HG03575 (cell line): ENCODE results near the gene RASAL1.

ENCODE experiments used
- ATAC-seq: cut with Tn5 transposase; IDR thresholded peaks from one replicate; pipeline ENCODE4 v1.9.1; 2021; ENCODE audit not compliant: unreplicated experiment, insufficient number of reproducible peaks, low FRiP score; ENCODE audit errors: extremely low read depth

RASAL1 gene

DNA sequence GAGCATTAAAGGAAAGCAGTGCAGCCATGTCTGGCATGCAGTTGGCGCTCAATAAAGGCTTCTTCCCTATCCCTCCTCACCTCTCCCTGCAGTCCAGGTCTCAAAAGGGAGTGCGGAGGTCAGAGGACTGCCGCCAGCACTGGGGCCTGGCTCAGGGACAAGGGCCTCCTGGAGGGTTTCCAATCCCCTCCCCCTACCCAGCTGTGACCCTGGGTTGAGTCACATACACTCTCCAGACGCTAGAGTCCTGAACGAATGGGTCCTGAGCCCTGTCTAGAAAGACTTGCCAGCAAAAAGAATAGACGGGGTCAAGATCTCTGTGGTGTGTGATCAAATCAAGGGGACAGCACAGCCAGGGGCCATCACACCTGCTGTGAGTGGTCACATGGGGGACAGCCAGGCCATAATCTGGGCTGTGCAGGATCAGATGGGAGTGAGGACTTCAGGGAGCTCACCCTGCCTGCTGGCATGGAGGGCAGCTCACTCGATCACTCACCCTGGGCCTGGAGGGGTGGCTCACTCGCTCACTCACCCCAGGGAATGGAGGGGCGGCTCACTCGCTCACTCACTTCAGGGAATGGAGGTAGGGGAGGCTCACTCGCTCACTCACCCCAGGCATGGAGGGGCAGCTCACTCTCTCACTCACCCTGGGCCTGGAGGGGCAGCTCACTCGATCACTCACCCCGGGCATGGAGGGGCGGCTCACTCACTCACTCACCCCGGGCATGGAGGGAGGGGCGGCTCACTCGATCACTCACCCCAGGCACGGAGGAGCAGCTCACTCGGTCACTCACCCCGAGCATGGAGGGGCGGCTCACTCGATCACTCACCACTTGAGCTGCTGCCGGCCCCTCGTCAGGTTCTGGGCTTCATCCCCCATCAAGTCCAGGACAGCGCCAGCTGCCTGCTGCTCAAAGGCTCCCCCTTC is 26.8 kb upstream of the RASAL1 start:
- ATAC-seq, result no peak

DNA sequence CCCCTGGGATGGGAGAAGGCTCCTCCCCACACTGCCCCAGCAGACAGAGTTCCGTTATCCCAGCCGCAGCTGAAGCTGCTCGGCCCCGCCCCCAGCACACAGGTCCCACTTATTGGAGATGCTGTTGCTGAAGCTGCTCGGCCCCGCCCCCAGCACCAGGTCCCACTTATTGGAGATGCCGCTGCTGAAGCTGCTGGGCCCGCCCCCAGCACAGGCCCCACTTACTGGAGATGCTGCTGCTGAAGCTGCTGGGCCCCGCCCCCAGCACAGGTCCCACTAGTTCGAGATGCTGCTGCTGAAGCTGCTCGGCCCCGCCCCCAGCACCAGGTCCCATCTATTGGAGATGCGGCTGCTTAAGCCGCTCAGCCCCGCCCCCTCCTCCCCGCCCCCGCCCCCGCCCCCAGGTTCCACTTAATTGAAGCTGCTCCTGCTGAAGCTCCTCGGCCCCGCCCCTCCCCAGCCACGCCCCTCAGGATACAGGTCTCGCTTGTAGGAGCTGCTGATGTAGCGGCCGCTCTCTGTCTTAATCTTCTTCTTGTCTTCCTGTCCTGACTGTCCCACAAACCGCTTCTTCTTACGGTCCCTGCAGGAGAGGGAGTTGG is 26.0 kb upstream of the RASAL1 start:
- ATAC-seq, result no peak

DNA sequence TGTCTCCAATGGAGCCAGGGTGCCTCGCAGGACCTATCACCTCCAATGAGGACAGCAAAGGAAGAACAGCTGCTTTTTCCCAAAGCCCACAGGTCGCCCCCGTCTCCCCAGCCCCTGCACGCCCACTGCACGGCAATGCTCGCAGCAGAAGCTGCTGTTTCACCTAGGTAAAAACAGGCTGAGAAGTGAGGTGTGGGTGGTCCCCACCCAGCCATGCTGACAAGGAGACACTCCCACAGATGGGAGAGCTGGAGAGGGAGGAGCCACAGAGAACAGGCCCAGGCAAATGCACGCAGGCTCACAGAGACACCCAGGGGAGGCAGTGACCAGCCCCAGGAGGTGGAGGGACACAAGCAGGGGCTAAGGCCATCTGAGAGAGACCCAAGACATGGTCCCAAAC is 24.4 kb upstream of the RASAL1 start:
- no peak for ATAC-seq

DNA sequence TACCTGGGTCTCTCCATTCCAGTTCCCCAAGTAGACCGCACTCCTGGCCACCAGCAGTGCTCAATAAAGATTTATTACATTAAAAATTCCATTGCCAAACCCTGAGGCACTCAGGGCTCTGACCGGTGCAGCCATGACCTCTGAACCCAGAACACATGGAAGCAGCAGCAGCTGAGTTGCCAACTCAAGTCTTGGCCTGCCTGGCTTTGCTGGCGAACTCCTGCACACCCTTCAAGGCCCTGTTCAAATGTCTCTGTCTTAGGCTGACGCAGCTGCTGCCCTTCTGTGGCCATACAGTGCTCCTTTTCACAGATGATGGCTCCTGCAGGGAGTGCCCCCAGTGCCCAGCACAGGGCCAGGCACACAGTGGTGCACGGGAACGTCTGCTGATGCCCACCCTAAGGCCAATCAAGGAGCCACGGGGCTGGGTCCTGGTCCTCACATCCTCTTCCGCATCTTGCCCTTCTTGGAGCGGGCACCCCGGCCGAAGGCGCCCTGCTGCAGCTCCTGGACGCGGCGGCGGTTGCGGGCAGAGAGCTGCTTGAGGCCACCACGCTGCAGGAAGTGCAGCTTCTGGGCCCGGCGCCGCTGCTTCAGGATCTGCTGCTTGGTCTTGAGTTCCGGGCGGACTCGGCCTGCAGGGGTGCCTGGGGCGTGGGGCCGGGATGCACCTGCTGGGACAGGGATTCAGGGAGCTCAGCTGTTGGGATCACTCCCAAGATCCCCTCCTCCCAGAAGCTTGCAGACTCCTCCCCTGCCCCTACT is 23.1 kb upstream of the RASAL1 start:
- ATAC-seq, result no peak

DNA sequence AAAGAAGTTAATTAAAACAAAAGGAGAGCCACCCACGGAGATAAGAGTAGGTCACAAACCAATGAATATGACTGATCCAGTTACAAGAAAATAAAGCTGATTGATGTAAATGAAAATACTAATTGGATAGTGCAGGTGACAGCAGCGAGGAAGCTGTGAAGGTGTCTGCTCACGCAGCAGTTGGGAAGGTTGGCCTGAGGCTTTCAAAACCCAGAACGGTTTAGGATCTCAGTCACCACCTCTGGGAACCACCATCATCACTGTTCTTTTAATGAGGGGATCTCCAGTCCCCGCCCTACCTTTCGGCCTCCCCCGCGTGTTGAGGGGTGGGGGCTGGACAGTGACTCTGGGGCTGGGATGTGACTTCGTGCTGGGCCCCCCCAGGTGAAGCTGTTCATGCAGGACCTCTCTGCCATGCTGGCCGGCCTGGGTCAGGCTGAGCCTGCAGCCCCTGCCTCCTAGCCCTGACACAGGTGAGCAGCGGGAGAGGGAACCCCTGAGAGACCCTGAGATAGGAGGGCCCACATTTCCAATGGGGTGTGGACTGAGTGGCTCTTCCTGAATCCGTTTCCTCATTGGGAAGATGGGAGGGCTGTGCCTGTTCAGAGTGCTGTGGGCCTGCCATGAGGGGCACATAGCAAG is 21.8 kb upstream of the RASAL1 start:
- no peak for ATAC-seq

DNA sequence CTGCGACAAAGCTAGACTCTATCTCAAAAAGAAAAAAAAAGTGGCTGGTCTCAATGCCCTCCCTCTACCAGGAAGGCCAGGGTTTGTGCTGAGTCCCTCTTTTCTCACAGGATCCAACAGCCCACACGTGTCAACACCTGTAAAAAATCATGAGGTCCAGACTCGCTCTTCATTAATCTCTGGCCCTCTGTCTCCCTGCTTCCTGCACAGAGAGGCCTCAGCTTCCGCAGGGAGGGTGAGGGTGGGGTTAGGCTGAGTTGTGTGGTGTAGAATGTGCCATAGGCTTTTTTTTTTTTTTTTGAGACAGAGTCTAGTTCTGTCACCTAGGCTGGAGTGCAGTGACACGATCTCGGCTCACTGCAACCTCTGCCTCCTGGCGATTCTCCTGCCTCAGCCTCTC is 20.1 kb upstream of the RASAL1 start:
- ATAC-seq, result no peak

DNA sequence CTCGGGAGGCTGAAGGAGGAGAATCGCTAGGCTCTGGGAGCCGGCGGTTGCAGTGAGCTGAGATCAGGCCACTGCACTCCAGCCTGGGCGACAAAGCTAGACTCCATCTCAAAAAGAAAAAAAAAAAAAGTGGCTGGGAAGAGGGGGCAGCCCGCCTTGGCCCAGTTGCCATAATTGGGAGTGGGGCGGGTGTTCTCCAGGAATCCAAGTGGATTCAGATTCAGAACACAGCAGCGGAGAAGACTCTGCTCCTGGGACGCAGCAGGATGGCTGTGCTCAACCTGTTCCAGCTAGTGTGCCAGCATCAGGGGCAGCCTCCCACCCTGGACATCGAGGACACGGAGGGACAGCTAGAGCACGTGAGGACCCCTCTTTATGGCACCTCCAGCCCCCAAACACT is 19.5 kb upstream of the RASAL1 start:
- no peak for ATAC-seq

DNA sequence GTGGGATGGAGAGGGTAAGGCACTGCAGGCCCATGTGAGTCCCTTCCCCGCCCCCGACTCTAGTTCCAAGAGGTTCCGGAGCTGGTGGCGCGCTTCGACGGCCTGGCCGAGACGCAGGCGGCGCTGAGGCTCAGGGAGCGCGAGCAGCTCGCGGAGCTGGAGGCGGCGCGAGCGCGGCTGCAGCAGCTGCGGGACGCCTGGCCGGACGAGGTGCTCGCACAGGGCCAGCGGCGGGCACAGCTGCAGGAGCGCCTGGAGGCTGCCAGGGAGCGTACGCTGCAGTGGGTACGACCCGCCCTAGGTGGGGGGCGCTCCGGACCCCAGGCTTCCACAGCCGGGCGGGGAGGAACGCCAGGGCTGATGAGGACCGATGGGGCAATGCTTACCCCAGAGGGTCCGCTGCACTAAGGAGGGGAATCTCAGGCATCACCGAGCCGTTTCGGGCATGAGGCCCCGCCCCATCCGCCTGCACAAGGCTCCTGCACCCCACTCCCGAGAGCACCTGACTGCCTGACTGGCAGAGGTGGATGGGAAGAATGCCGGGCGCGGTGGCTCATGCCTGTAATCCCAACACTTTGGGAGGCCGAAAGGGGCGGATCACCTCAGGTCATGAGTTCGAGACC is 18.9 kb upstream of the RASAL1 start:
- ATAC-seq, result no peak

DNA sequence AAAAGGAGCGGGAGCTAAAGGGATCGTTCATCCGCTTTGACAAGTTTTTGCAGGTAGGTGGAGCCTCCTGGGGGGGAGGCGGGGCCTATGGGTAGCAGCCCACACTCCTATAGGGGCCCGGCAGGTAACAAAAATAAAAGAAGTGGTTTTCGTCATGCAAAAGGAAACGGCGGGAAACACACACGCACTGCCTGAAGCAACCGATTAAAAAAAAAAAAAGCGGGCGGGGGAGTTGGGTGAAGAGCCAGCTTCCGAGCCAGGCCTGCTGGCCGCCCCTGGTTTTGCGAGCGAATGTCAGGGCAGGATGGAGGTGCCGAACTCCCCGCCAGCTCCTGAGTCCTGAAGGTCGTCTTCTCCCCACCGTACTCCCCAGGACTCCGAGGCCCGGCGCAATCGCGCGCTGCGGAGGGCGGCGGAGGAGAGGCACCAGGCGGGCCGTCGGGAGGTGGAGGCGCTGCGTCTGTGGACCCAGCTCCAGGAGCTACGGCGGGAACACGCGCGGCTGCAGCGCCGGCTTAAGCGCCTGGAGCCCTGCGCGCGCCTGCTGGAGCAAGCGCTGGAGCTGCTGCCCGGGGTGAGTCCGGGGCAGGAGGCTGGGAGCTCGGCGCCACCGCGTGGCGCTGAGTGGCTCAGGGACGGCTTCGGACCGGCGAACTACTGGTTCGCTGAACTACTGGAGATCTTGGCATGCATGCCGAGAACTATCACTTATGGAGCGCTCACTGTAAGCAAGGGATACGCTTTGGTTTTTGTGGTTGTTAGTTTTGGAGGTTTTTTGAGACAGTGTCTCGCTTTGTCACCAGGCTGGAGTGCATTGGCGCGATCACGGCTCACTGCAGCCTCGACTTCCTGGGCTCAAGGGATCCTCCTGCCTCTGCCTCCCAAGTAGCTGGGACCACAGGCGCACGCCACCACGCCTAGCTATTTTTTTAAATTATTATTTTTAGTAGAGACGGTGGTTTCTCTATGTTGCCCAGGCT is 17.6 kb upstream of the RASAL1 start:
- no peak for ATAC-seq

DNA sequence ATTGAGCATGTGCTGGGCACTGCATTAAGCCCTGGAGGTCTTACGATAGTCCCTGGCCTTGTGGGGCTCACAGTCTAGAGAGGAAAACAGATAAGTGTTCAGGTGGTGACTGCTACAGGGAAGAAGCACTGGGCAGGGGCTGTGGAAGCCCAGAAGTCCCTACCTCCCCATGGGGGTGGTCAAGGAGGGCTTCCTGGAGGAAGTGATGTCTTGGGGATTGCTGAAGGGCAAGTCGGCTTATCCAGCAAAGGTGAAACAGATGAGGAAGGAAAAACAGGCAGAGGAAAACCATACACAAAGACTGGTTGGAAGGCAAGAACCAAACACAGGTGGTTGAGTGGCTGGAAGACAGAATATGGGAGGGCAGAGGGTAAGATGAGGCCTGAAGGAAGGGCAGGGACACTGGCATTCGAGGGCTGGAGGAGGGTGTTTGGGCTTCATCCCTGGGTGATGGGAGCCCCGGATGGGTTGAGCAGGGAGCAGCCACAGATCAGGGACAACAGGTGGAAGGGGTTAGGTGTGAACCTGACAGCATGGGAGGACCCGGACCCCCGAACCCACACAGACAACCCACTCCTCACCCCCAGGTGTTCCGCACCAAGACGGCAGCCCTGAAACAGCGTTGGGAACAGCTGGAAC is 16.8 kb upstream of the RASAL1 start:
- no peak for ATAC-seq

DNA sequence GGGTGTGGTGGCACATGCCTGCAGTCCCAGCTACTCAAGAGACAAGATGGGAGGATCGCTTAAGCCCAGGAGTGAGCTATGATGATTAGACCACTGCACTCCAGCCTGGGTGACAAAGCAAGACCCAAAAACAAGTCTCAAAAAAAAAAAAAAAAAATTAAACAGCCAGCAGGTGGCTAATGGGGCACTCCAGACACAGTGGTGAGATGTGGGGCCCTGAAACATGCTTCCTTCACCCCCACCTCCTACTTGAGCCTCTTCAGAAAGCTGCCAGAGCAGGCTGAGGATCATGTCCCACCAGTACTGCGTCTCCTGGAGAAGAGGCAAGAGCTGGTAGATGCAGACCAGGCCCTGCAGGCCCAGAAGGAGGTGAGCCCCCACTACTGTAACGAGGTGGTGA is 16.1 kb upstream of the RASAL1 start:
- ATAC-seq, result no peak

DNA sequence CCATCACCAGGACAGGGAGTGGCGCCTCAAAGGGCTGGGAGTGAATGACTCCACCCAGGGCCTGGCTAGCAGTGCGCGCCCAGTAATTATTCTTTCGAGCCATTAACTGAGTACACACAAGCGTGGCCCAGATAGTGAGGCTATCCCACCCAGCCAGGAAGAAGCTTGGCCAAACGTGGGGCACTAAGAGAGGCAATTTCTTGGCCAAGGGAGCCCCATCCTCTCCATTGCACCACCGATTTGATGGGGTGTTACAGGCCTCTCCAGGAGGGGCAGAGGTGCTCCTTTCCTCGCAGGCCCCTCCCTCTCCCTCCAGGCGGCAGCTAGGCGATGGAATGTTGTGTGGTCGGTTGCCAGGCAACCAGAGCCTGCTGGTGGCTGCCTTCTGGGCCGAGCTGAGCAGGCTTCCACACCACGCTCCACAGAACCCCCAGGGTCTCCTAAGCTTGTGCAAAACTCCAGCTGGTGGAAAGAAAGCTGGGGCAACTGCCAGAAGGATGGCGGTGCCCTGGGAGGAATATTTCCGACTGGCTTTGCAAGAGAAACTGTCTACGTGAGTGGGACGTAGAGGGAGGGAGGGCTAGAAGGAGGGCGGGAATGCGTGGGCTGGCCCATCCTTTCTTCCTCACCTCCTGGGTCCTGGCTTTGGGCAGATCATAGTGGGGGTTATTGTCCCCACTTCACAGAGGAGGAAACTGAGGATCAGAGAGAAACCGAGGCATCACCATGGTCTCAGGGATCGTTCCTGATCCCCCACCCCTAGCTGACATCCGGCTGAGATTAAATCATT is 14.0 kb upstream of the RASAL1 start, which contains the start of gene CFAP73:
CFAP73 (plus strand) TSS at position 364 of the 790 bp plus-strand sequence; CDS start at position 498, 134 bp downstream.
- no peak for ATAC-seq

DNA sequence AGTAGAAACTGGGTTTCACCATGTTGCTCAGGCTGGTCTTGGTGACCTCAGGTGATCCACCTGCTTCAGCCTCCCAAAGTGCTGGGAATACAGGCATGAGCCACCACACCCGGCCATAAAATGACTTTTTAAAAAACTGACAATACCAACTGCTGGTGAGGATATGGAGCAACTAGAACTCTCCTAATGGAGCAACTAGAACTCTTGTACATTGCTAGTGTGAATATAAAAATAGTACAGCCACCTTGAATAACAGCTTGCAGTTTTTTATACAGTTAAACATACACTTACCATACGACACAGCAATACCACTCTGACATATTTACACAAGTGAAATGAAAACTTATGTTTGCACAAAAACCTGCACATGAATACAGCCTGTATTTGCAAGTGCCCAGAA is 11.4 kb upstream of the RASAL1 start:
- no peak for ATAC-seq

DNA sequence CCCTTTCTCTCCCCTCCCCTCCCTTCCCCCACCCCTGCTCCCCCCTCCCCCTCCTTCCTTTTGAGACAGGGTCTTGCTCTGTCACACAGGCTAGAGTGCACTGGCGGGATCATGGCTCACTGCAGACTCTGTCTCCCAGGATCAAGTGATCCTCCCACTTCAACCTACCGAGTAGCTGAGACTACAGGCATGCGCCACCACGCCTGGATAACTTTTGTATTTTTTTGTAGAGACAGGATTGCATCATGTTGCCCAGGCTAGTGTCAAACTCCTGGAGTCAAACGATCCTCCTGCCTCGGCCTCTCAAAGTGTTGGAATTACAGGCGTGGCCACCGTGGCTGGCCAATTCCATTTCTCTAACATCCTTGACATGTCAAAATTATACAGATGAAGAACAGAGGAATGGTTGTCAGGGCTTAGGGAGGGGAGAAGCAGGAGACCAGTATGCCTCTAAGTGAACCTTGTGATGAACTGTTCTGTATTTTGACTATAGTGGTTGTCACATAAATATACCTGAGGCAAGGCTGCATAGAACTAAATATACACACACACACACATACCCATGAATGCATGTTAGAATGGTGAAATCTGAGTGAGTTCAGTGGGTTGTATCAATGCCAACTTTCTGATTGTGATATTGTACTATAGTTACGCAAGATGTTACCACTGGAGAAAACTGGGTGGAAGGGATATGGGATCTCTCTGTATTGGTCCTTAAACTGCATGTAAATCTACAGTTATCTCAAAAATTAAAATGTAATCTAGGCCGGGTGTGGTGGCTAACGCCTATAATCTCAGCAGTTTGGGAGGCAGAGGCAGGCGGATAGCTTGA is 10.4 kb upstream of the RASAL1 start:
- ATAC-seq, result no peak

DNA sequence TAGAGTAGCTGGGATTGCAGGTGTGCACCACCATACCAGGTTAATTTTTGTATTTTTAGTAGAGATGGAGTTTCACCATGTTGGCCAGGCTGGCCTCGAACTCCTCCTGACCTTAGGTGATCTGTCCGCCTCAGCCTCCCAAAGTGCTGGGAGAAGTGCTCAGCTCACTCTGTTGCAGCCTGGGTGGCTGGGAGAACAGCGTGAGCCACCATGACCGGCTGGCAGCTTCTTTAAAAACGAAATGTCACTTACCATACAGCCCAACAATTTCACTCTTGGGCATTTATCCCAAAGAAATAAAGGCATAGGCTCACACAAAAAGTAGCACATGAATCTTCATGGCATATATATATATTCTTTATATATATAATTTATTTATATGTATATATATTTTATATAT is 9.2 kb upstream of the RASAL1 start:
- no peak for ATAC-seq

DNA sequence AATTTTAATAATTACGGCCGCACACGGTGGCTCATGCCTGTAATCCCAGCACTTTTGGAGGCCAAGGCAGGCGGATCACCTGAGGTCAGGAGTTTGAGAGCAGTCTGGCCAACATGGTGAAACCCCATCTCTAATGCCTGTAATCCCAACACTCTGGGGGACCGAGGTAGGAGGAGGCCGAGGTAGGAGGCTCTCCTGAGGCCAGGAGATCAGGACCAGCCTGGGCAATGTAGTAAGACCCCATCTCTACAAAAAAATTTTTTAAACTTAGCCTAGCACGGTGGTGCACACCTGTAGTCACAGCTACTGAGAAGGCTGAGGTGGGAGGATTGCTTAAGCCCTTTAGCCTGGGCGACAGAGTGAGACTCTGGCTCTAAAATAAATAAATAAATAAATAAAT is 8.4 kb upstream of the RASAL1 start:
- ATAC-seq, result no peak
